Activated CD4-positive, CD25-positive, alpha-beta regulatory T cell treated with anti-CD3 and anti-CD28 coated beads, Interleukin-2, amount 50 U/mL, for 24 hours (primary cell): Measurements from ENCODE around the gene MTMR3.

ENCODE experiments used
- ATAC-seq, 2 donors: fragments of 150-1000 bp; cut with Tn5 transposase; one replicate each; pipeline ENCODE4 v1.10.0; 2021; ENCODE audit warnings: mild to moderate bottlenecking in 1 of 2, moderate library complexity in 1 of 2

The MTMR3 gene

DNA sequence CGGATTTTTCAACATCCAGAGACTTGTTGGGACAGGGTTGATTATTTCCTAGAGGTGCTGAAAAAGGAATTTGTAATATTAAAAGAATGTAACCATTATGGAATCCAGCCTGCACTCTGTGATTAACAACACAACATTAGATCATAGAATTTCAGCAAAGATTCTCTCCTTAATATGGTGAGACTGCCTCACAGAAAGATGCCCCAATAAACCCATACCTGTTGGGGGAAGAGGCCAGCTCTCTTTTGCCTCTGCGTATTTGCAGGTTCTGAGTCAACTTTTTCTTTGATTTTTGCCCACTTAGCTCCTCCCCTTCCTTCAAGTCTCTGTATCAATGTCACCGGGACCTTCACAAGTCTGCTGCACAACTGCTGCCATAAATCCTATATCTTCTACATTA is 12.4 kb upstream of the MTMR3 start:
- peak in 1 of 2 donors; percentile 60 for ATAC-seq

DNA sequence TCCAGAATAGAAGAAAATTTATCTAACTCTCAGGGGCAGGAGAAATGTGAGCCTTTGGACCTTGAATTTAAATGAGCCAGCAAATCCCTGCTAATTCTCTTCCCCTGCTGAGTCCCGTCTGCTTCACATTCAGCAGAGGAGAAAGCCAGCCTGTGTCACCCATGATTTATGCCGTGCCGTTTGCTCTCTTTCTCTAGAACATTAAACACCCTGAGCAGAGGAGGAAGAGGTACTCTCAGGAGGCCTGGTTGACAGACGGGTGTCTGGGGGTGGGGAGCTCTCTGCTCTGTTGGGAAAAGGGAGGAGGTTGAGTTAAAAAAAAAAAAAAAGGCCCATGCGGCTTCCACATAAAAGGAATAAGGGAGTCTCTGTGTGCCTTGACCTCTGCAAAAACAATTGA is 11.3 kb upstream of the MTMR3 start:
- no peak for ATAC-seq

DNA sequence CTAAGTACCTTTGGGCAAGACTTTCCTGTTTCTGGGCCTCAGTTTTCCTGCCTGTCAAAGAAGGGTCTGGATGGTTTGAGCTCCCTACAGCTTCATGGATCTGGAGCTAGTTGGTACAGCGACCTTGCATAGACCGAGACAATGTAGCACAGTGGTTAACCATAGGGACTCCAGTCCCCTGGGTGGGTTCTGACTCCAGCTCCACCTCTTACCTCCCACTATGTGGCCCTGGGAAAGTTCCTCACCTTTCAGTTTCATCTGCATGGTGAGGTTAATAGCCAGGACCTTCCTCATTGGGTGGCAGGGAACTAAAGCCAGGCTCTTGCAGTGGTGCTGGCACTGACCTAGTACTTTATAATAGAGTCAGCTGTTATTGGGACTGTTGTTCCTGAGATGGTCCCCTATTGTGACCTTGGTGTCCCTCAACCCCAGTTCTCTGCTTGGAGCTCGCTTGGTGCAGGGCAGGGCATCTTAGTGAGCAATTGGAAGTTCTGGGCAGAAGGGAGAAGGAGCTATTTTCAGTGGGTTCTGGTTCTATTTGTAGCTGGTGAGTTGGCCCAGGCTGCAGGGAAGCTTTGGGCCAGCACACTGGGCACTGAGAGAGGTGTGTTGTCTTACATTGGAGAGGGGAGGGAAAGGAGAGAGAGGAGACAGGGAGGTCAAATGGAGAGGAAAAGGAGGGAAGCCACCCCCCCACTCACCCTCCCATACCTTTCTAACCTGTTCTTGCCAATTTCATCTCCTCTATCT is 10.7 kb upstream of the MTMR3 start:
- ATAC-seq: no peak

DNA sequence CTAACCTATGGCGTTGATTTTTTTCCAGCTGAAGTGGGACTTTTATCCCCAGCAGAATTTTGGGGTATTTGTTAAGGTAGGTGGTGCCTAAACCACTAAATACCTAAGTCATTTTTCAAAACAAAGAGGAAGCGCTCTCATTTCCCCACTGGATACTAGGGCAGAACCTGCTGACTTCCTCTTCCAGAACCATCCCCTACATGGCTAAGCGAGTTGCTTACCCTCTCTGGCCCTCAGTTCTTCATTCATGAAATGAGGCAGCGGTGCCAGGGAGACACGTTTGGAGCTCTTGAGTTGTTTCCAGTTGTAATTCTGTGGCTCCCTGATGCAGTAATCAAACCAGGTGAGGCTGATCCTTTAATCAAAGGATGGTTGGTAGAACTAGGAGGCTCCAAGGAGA is 10.0 kb upstream of the MTMR3 start:
- ATAC-seq: no peak

DNA sequence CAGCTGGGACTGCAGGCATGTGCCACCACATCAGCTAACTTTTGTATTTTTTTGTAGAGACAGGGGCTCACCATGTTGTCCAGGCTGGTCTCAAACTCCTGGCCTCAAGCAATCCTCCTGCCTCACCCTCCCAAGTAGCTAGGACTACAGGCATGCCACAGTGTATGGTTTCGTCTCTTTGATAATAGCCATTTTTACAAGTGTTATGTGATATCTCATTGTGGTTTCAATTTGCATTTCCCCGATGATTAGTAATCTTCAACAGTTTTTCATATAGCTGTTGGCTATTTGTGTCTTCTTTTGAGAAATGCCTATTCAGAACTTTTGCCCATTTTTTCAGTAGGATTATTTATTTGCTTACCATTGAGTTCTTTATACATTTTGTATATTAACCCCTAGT is 9.0 kb upstream of the MTMR3 start:
- no peak for ATAC-seq

DNA sequence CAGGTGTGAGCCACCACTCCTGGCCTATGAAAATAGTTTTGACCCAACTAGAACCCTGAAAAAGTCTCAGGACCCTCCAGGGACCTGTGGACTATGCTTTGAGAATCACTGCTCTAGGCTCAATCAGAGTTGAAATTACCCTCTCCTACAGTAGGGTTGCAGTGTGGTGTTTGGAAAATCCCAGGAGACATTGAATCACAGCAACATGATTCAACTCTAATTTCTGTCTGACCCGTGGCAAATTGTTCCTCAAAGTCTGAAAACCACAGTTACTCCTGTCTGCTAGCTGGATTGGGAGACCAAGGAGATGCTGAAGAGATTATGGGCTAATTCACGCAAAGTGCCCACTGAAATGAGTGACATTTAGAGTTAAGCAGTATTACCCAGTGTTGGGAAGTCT is 5.4 kb upstream of the MTMR3 start:
- ATAC-seq: no peak

DNA sequence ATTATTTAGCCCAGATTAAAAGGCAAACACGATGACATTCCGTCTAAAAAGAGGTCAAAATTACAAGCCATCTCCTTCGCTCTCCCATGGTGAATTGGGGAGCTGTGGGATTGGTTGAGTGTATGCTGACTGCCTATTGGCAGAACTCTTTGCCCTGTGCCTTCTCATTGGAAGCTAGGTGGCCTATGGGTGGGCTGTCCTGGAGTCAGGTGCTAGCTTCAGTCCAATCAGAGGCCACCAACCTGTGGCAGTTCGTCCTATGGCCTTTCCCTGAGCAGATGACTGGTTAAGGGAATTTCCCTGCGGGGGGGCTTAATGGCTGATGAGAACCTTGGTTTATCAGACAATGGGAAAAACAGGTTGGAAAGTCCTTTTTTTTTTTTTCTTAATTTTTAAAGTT is 3.2 kb upstream of the MTMR3 start:
- peak; percentile 26 to 36 for ATAC-seq

DNA sequence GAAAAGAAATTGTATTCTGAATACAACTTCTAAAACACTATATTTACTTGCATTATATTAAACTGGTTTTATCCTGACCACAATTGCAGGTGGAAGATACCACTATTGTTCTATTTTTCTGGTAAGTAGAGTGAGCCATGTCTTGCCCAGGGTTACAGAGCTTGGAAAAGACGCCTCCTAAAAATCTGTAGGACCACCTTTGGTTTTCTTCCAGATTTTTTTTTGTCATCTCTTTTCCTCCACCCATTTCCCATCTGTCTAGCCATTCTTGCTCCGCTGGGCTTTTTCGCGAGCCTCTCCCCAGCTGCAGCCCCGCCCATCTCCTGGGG is 294 bp upstream of the MTMR3 start:
- no peak for ATAC-seq

DNA sequence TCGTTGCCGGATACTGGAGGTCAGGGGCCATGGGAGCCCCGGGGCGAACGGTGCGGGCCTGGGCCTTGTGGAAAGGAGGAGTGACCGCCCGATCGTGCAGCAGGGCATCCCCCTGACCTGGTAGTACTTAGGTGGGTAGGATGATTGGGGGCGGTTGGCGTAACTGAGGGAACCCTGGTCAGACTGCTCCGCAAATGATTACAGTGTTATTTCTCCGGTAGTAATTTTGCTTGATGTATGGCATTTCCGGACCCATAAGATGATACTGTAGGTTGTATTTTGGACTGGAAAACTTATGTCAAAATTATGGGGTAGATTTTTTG is 762 bp downstream of the MTMR3 start:
- peak in 1 of 2 donors; percentile 5 for ATAC-seq

DNA sequence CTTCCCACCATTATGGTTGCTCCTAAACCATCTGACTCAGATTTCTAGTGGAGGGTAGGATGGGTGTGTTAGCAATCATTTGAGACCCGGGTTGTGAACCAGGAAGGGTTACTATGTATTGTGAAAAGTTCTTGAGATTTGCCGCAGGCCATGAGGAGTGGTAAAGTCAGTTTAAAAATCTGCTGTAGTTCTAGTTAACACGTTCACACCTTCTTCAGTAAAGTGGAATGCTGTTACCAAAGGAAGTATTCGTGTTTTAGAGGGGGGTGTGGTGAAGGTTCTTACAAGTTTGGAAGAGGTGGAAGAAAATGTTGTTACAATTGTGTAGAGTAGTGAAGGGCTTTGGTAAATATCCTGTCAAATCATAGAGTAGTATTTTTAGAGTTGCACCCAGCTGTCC is 2.6 kb downstream of the MTMR3 start:
- no peak for ATAC-seq

DNA sequence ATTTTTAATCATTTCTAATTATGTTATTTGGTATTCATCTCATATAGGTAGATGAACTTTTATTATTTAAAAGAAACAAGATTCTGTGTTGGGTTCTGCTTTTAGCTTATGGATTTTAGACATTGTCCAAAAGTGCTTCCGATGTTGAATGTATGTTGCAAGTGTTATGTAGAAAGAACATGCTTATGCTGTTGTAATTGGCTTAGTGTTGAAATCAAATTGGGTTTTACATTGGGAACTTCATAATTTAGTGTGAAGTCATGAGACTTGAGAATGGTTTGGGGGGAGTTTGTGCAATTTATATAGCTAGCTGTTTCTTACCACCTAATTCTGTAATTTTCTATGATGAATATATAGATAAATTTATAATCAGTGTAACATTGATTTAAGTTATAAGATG is 3.6 kb downstream of the MTMR3 start:
- no peak for ATAC-seq

DNA sequence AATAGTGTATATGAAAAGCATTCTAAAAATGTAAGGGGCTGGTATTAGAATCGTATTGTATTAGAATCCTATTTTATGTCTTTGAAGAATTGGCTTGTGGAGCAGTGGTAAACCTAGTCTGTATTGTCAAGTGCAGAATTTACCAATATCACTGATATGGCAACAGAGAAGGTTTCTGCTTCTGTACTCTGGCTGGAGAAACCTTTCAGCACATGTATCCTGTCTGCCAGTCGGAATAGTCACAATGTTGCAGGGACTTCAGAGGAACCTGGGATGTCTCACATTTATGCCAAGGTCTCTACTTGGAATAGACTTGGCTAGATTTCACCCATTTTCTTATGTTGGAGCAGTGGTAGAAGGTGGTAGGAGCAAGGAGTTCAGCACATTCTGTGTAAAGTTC is 4.4 kb downstream of the MTMR3 start:
- no peak for ATAC-seq

DNA sequence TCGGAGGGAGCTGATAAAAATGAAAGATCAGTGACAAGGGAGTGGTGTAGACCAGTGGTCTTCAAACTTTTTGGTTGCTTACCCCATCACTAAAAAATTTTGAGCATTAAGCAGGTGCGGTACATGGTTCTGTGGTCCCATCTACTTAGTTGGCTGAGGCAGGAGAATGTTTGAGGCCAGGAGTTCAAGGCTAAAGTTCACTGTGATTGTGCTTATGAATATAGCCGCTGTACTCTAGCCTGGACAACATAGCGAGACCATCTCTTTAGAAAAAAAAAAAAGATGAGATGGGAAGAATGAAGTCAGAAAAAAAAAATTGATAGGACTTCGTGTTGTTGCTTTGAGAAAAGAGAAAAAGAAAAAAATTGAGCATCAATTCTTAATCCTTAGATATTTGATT is 7.8 kb downstream of the MTMR3 start:
- ATAC-seq: no peak

DNA sequence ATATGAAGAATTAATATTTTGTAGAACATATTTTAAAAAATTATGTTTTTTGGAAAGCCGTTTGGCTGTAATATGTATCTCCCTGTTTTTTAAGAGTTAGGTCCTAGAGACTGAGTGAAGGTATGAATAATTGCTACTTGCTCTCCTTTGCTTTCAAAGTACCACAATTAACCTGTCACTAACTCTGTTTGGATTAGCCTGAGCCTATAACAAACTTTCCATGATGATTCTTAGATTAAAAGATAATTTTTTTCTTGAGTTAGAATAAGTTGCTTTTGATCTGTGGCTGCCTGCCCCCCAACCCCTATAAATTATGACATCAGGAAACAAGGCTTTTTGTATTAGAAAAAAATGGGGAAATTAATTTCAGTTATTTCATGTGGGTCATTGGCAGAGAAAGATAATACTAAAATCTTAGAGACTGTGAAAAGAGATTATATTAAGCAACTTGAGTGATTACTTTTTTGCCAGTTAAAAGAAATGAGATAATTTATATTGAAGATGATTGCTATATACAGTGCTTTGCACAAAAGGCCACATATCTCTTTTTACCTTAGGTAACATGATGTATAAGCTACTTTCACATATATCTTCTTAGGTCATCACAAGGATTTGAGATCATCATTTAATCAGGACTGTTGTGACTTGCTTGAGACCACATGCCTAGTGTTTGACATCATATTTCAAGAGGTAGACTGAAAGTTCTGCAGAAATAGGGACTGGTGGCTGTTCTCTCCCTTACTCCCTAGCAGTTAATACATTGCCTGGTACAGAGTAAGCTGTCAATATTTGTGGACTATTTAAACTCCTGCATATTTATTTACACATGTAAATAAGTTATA is 9.6 kb downstream of the MTMR3 start:
- ATAC-seq: no peak

DNA sequence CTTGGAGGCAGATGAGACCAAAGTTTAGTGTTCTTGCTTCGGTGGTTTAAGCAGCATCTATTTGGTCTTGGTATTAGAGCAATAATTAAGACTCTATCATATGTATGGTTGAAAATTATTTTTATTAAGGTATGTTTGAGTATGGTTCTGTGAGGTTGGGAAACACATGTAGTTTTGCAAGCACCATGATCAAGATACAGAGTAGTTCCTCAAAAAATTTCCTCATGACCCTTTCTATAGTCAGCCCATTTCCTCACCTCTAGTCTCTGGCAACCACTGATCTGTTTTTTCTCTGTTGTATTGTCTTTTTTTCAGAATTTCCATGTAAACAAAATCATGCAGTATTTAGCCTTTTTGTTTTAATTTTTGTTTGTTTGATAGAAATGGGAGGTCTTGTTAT is 18.4 kb downstream of the MTMR3 start:
- no peak for ATAC-seq

DNA sequence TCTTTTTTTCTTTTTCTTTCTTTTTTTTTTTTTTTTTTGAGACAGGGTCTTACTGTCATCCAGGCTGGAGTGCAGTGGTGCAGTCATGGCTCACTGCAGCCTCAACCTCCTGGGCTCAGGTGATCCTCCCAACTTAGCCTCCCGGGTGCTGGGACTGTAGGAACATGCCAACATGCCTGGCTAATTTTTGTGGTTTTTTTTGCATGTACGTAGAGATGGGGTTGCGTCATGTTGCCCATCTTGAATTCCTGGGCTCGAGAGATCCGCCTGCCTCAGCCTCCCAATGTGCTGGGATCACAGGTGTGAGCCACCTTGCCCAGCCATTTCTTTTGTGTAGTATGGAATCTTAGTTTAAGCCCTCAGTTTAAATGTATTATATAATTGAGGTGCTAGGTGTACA is 20.4 kb downstream of the MTMR3 start:
- ATAC-seq: no peak

DNA sequence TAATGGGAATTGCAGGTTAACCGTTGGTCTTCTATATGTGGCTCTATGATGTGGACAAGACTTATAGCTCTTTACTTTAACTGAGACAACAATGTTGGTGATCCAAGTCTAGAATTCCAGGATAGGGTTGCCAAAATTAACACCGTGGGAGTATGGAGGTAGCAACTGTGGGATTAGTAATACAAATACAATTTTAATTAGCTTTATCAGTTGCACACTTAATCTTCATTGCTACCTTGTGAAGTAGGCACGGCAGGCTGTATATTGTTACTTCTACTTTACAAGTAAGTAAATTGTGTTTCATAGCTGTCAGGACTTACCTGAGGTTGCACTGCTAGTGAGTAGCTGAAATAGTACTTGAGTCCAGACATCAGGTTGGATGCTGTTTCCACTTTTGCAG is 21.0 kb downstream of the MTMR3 start:
- ATAC-seq: no peak

DNA sequence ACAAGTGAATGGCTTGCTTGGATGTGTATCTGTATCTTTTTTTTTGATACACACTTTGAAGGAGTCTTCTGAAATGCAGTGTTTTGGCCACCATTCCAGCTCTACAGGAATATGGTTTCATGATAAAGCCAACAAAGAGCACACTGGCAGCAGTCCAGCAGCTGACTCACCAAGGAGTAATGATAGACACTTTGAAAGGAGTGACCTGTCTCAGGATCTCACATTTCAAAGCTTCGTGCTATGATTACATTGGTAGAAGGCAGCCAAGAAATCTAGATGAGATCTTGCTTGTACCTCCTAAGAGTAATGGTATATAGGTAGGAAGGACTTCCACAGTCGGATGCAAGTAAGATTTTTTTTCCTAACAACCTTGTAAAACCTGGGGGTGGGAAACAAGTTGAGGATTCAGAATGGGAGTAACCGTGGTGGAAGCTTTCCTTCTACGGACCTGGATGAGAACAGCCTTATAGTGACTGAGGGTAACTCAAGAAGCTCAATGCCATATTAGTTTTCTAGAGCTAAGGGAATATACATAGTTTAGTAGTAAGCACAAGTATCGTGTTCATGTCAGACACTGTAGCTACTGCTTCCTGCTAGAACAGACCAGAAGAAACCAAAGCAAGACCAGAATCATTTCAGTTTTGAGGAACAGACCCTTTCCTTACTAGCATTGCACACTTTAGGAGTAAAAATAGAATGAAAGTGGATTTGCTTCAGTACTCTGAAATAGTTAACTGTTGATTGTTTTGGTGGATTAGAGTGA is 25.0 kb downstream of the MTMR3 start:
- ATAC-seq: peak in 1 of 2 donors; percentile 21

DNA sequence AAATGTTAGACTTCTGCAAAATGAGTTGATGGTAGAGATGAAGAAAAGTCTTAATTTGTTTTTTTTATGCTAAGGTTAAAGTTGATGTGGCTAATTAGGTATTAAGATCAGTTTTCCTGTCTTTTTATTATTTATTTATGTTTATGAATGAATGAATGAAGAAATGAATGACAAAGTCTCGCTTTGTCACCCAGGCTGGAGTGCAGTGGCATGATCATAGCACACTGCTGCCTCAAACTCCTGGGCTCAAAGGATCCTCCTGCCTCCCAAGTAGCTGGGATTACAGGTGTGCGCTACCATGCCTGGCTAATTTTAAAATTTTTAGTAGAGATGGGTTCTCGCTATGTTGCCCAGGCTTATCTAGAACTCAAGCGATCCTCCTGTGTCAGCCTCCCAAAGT is 29.2 kb downstream of the MTMR3 start:
- no peak for ATAC-seq

DNA sequence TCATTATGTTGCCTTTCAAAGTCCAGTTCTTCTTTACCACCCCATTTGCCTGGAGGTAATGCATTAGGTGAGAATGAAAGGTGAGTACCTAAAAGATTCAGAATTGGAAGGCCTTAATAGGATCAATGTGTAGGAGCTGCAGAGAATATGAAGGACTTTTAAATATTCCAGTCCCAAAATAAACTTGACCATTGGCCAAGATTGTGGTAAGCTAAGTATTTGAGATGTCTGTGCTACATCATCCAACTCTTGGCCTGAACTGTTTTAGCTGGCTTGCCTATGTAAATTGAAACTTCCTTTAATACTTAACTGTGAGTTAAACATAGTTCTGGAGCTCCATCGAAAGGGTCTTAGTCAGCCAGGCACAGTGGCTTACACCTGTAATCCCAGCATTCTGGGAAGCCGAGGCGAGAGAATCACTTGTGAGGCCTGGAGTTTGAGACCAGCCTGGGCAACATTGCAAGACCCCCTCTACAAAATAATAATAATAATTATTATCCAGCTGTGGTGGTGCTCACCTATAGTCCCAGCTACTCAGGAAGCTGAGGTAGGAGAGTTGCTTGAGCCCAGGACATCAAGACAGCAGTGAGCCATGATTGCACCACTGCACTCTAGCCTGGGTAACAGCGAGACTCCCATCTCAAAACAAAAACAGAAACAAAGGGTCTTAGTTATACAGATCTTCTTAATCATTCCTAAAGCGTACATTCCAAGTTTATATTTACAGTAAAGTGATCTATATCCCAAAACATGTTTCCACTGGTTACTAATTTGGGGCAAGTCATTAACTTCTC is 29.8 kb downstream of the MTMR3 start:
- no peak for ATAC-seq

DNA sequence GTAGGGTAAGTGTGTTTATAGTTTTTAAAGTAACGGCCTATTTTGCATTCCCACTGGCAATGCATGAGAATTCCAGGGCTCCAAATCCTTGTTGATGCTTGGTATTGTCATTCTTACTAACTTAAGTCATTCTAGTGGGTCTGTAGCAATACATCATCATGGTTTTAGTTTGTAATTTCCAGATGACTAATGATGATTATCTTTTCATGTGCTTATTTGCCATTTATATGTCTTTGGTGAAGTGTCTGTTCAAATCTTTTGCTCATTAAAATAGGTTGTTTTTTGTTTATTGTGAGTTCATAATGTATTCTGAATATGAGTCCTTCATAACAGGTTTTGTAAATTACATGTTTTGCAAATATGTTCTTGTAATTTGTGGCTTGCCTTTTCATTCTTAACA is 31.2 kb downstream of the MTMR3 start:
- peak; percentile 53 to 86 for ATAC-seq

DNA sequence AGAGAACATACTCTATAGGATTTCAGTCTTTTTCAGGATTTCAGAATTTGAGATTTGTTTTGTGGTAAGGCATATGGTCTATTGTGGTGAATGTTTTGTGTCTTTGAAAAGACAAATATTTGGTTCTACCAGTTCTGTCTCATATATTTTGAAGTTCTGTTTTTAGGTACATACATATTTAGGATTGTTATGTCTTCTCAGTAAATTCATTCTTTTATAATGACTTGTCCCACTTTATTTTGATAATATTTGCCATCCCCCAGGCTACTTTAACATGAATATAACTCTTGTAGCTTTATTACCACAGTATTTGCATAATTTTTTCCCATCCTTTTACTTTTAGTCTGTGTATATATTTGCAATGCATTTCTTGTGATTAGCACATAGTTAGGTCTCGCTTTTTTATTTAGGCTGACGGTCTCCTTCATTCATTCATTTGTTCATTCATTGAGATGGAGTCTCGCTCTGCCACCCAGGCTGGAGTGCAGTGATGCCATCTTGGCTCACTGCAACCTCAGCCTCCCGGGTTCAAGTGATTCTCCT is 32.1 kb downstream of the MTMR3 start:
- peak in 1 of 2 donors; percentile 21 for ATAC-seq
